ENCODE measurements around the gene STK25.

DNA sequence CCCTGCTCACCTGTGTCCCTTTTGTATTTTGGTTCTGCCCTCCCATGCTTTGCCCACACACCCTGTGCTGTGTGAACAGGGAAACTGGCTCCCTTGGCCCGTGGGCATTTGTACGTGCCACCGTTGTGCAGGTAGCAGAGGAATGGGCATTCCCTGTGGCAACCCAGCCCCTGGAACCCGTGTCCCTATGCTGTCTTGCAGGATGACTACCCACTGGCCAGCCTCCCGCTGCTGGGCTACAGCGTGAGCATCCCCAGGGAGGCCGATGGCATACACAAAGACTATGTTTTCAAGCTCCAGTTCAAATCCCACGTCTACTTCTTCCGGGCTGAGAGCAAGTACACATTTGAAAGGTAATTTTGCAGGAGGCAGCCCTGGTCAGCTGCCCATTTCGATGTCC is 15.3 kb downstream of the STK25 start:
- TF ChIP-seq, protein P1, sequence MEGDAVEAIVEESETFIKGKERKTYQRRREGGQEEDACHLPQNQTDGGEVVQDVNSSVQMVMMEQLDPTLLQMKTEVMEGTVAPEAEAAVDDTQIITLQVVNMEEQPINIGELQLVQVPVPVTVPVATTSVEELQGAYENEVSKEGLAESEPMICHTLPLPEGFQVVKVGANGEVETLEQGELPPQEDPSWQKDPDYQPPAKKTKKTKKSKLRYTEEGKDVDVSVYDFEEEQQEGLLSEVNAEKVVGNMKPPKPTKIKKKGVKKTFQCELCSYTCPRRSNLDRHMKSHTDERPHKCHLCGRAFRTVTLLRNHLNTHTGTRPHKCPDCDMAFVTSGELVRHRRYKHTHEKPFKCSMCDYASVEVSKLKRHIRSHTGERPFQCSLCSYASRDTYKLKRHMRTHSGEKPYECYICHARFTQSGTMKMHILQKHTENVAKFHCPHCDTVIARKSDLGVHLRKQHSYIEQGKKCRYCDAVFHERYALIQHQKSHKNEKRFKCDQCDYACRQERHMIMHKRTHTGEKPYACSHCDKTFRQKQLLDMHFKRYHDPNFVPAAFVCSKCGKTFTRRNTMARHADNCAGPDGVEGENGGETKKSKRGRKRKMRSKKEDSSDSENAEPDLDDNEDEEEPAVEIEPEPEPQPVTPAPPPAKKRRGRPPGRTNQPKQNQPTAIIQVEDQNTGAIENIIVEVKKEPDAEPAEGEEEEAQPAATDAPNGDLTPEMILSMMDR (IDR thresholded peaks at IDR 0.05 in 8 of 11, conservative IDR thresholded peaks at IDR 0.05 in 3 of 11), result no peak
- no peak for TF ChIP-seq POLR2A (IDR thresholded peaks at IDR 0.05)
